ENCODE results near the gene MEIS2.

DNA sequence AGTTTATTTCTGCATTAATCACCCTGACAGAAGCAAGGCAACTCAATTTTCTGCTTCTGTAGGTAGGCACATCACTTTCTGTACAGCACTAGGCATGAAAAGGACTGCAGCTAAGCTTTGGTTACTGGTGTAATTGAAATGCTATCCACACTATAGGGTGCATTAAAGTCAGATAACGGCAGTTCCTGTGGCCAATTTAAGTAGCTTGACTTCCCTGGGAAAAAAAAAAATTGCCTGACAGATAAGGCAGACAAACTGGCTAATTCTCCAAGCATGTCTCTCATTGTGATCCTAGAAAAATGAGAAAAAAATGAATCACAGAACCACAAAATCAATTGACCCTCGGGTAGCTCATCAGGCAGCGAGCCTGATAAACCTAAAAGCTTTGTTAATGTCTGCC, 151.4 kb downstream of the MEIS2 start:
- TF ChIP-seq, protein P1, sequence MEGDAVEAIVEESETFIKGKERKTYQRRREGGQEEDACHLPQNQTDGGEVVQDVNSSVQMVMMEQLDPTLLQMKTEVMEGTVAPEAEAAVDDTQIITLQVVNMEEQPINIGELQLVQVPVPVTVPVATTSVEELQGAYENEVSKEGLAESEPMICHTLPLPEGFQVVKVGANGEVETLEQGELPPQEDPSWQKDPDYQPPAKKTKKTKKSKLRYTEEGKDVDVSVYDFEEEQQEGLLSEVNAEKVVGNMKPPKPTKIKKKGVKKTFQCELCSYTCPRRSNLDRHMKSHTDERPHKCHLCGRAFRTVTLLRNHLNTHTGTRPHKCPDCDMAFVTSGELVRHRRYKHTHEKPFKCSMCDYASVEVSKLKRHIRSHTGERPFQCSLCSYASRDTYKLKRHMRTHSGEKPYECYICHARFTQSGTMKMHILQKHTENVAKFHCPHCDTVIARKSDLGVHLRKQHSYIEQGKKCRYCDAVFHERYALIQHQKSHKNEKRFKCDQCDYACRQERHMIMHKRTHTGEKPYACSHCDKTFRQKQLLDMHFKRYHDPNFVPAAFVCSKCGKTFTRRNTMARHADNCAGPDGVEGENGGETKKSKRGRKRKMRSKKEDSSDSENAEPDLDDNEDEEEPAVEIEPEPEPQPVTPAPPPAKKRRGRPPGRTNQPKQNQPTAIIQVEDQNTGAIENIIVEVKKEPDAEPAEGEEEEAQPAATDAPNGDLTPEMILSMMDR (IDR thresholded peaks at IDR 0.05) = no peak
- no peak for TF ChIP-seq POLR2A (IDR thresholded peaks at IDR 0.05)

Measured in thyroid gland (tissue), 4 donors.